HG03457 (cell line): ENCODE results near the gene WDHD1.
"Not testable (repeated sequence)": the region's sequence is repeated elsewhere in the genome, so short reads cannot be mapped to it uniquely, and the experiment has no call there.

Source experiments
- ATAC-seq: cut with Tn5 transposase; IDR thresholded peaks from one replicate; pipeline ENCODE4 v1.9.1; 2021; ENCODE audit warnings: moderate number of reproducible peaks; ENCODE audit not compliant: unreplicated experiment

The WDHD1 gene

GRCh38 chr14:55047301-55048053 is 20.6 kb upstream of the WDHD1 start:
- no peak for ATAC-seq

- ATAC-seq = no peak
Observed at GRCh38 chr14:55045087-55045486, 18.2 kb upstream of the WDHD1 start.

GRCh38 chr14:55043528-55043927 is 16.6 kb upstream of the WDHD1 start:
- no peak for ATAC-seq

- no peak for ATAC-seq
Observed at GRCh38 chr14:55038708-55039107, 11.8 kb upstream of the WDHD1 start.

GRCh38 chr14:55037995-55038394 is 11.1 kb upstream of the WDHD1 start:
- not testable (repeated sequence) for ATAC-seq

GRCh38 chr14:55031190-55031589 is 4.3 kb upstream of the WDHD1 start:
- ATAC-seq = no peak

- ATAC-seq = no peak
Observed at GRCh38 chr14:55028476-55028875, 1.6 kb upstream of the WDHD1 start.

- no peak for ATAC-seq
Observed at GRCh38 chr14:55028066-55028465, 1.2 kb upstream of the WDHD1 start.

GRCh38 chr14:55026441-55026792 is 482 bp downstream of the WDHD1 start:
- no peak for ATAC-seq

- no peak for ATAC-seq
Observed at GRCh38 chr14:55025948-55026347, 951 bp downstream of the WDHD1 start.

- not testable (repeated sequence) for ATAC-seq
Observed at GRCh38 chr14:55024365-55024764, 2.5 kb downstream of the WDHD1 start.

GRCh38 chr14:55019968-55020554 is 6.8 kb downstream of the WDHD1 start:
- no peak for ATAC-seq

- ATAC-seq = no peak
Observed at GRCh38 chr14:55015006-55015405, 11.9 kb downstream of the WDHD1 start.

- ATAC-seq = no peak
Observed at GRCh38 chr14:55005071-55005470, 21.8 kb downstream of the WDHD1 start.

GRCh38 chr14:55000381-55000780 is 26.5 kb downstream of the WDHD1 start:
- ATAC-seq = no peak

GRCh38 chr14:54985156-54985555 is 41.7 kb downstream of the WDHD1 start:
- no peak for ATAC-seq

GRCh38 chr14:54981698-54982097 is 45.2 kb downstream of the WDHD1 start:
- no peak for ATAC-seq

- ATAC-seq = no peak
Observed at GRCh38 chr14:54979039-54979438, 47.9 kb downstream of the WDHD1 start.

GRCh38 chr14:54976316-54976715 is 50.6 kb downstream of the WDHD1 start:
- no peak for ATAC-seq

GRCh38 chr14:54975856-54976255 is 51.0 kb downstream of the WDHD1 start:
- no peak for ATAC-seq

GRCh38 chr14:54974788-54975414 is 52.0 kb downstream of the WDHD1 start:
- no peak for ATAC-seq

GRCh38 chr14:54967496-54967895 is 59.4 kb downstream of the WDHD1 start:
- ATAC-seq = no peak
